DMS53 (cell line): ENCODE measurements around the gene FAM78A.
"Not testable (repeated sequence)": the region's sequence is repeated elsewhere in the genome, so short reads cannot be mapped to it uniquely, and the experiment has no call there.

Source experiments
- DNase-seq: peaks from one replicate; lab custom pipeline; 2025; lab: John Stamatoyannopoulos, UW

Gene FAM78A

GRCh38 chr9:131266266-131267229 lies 9.8 kb downstream of the FAM78A start:
- DNase-seq, result no peak

- DNase-seq, result no peak
Measured at GRCh38 chr9:131264231-131264630, 12.1 kb downstream of the FAM78A start.

GRCh38 chr9:131263701-131264100 lies 12.6 kb downstream of the FAM78A start:
- no peak for DNase-seq

- not testable (repeated sequence) for DNase-seq
Measured at GRCh38 chr9:131263033-131263343, 13.3 kb downstream of the FAM78A start.

GRCh38 chr9:131262327-131263032 lies 13.8 kb downstream of the FAM78A start:
- DNase-seq, result no peak

GRCh38 chr9:131260751-131261452 lies 15.4 kb downstream of the FAM78A start:
- no peak for DNase-seq

- DNase-seq, result no peak
Measured at GRCh38 chr9:131259916-131260597, 16.3 kb downstream of the FAM78A start.

GRCh38 chr9:131259432-131259898 lies 16.8 kb downstream of the FAM78A start:
- no peak for DNase-seq

- DNase-seq, result no peak
Measured at GRCh38 chr9:131258698-131259431, 17.4 kb downstream of the FAM78A start.

GRCh38 chr9:131258186-131258585 lies 18.1 kb downstream of the FAM78A start:
- no peak for DNase-seq

- DNase-seq, result no peak
Measured at GRCh38 chr9:131257266-131258025, 18.9 kb downstream of the FAM78A start.

GRCh38 chr9:131255676-131256197 lies 20.6 kb downstream of the FAM78A start:
- DNase-seq, result no peak

- no peak for DNase-seq
Measured at GRCh38 chr9:131254626-131255025, 21.7 kb downstream of the FAM78A start.

- DNase-seq, result no peak
Measured at GRCh38 chr9:131253891-131254491, 22.3 kb downstream of the FAM78A start.

- no peak for DNase-seq
Measured at GRCh38 chr9:131252120-131252519, 24.2 kb downstream of the FAM78A start.

GRCh38 chr9:131246618-131247017 lies 29.7 kb downstream of the FAM78A start:
- no peak for DNase-seq

GRCh38 chr9:131244331-131244730 lies 32.0 kb downstream of the FAM78A start:
- not testable (repeated sequence) for DNase-seq

- no peak for DNase-seq
Measured at GRCh38 chr9:131240047-131240921, 36.0 kb downstream of the FAM78A start.
